GM06990 (cell line): ENCODE results near the gene TCF7L1.
"Not testable (repeated sequence)": the region's sequence is repeated elsewhere in the genome, so short reads cannot be mapped to it uniquely, and the experiment has no call there.

ENCODE experiments used
- DNase-seq: peaks from one replicate; pipeline ENCODE4 v3.0.0-alpha.2; 2011; ENCODE audit not compliant: insufficient read length; ENCODE audit errors: extremely low read depth
- H3K27me3 ChIP-seq: replicated peaks from 2 replicates; pipeline ENCODE4 v1.6.0; 2011; ENCODE audit warnings: low read length; ENCODE audit not compliant: control insufficient read depth, insufficient read depth
- H3K36me3 ChIP-seq: 2 replicates; pipeline ENCODE4 v1.5.1; 2011; ENCODE audit warnings: low read length; ENCODE audit not compliant: control insufficient read depth, insufficient read depth
- H3K4me3 ChIP-seq: replicated peaks from 2 replicates; pipeline ENCODE4 v1.5.1; 2011; ENCODE audit warnings: low read depth, mild to moderate bottlenecking, control low read depth, low read length
- CTCF ChIP-seq: IDR thresholded peaks from 2 replicates; pipeline ENCODE4 v1.5.1; 2011; ENCODE audit warnings: low read length, control low read depth, mild to moderate bottlenecking, inconsistent platforms; ENCODE audit not compliant: insufficient read depth, poor library complexity, severe bottlenecking

The TCF7L1 gene

DNA sequence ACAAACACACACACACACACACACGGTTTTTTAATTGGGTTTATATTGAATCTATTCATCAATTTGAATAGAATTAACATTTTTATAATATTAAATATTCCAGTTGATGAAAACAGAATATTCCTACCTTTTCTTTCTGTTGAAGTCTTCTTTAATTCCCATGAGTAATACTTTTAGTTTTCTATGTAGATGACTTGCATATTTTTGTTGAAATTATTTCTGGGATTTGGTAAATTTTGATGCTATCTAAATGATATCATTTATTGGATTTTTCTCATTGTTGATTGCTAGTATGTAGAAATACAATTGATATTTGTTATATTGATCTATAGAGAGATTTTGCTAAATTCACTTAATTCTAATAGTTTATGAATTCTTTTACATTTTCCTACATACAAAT lies 12.8 kb upstream of the TCF7L1 start:
- Histone ChIP-seq H3K36me3 (no peaks in the 10 kb centered on the region), H3K4me3 (no peak overlapping the region), H3K27me3 (no peaks in the 10 kb centered on the region)
- no peak for TF ChIP-seq CTCF
- DNase-seq: no peak

DNA sequence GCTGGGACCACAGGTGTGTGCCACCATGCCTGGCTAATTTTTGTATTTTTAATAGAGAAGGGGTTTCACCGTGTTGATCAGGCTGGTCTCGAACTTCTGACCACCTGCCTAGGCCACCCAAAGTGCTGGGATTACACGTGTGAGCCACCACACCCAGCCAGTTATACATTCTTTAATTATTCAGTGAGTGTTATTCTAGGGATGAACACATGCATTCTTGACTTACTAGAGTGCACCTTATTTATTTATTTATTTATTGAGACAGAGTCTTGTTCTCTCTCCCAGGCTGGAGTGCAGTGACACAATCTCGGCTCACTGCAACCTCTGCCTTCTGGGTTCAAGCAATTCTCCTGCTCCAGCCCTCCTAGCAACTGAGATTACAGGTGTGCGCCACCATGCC lies 6.7 kb upstream of the TCF7L1 start:
- not testable (repeated sequence) for H3K36me3 ChIP-seq, DNase-seq, H3K27me3 ChIP-seq, H3K4me3 ChIP-seq

- Histone ChIP-seq H3K27me3 (peaks cover 2% of the 10 kb centered on the region; the same call in 1 of the 2 replicates), H3K36me3 (no peaks in the 10 kb centered on the region), H3K4me3 (no peak overlapping the region)
- DNase-seq: no peak
- TF ChIP-seq CTCF: no peak
Measured at GRCh38 chr2:85129861-85130260, 3.3 kb upstream of the TCF7L1 start.

DNA sequence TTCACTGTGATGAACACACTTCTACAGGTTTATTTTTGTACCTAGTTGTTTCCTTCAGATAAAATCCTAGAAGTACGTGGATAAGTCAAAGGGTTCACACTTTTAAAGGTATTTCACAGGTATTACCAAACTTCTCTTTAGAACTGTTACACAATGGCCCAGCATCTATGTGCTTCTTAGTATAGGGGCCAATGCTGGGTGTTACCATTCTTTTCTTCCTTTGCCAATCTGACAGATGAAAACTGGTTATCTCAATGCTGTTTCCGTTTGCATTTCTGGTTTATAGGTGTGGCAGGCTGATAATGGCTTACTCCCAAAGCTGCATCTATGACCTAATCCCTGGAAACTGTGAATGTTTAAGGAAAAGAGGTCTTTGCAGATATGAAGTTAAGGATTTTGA lies 2.8 kb upstream of the TCF7L1 start:
- H3K36me3 ChIP-seq: no peaks in the 10 kb centered on the region
- no peak for TF ChIP-seq CTCF
- H3K27me3 ChIP-seq: peaks cover 2% of the 10 kb centered on the region; the same call in 1 of the 2 replicates
- DNase-seq: no peak
- no peak overlapping the region for H3K4me3 ChIP-seq

DNA sequence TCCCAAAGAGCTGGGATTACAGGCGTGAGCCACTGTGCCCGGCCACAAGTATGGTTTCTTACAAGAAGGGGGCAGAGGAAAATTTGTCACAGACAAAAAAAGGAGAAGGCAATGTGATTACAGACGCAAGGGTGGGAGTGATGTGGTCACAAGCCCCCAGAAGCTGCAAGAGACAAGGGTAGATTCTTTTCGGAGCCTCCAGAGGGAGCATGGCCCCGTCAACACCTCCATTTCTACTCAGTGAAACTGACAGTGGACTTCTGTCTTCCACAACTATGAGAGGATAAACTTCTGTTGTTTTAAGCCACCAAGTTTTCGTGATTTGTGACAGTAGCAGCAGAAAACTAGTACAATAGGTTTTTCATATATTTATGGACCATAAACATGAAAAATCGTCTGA lies 2.1 kb upstream of the TCF7L1 start:
- no peak for DNase-seq
- TF ChIP-seq CTCF: peak; percentile 39
- Histone ChIP-seq H3K4me3 (no peak overlapping the region), H3K27me3 (peaks cover 2% of the 10 kb centered on the region; the same call in 1 of the 2 replicates), H3K36me3 (no peaks in the 10 kb centered on the region)

- no peak for DNase-seq
- H3K27me3 ChIP-seq: peaks cover 2% of the 10 kb centered on the region; the same call in 1 of the 2 replicates
- H3K36me3 ChIP-seq: no peaks in the 10 kb centered on the region
- TF ChIP-seq CTCF: no peak
- H3K4me3 ChIP-seq: no peak overlapping the region
Measured at GRCh38 chr2:85132397-85132796, 795 bp upstream of the TCF7L1 start.
